ENCODE measurements around the gene RPTOR.

GRCh38 chr17:80708480-80708879 lies 163.8 kb downstream of the RPTOR start:
- no peak for TF ChIP-seq CTCF (IDR thresholded peaks at IDR 0.05; ENCODE audit: poor library complexity, severe bottlenecking)
- no peak for TF ChIP-seq TAF1 (IDR thresholded peaks at IDR 0.05; ENCODE audit: low read depth)
- no peak for TF ChIP-seq EP300 (conservative IDR thresholded peaks at IDR 0.05; ENCODE audit: poor library complexity, severe bottlenecking)
- no peak for TF ChIP-seq MXI1 (conservative IDR thresholded peaks at IDR 0.05; ENCODE audit: poor library complexity, severe bottlenecking)
- TF ChIP-seq POLR2AphosphoS5 (IDR thresholded peaks at IDR 0.05) = no peak
- no peak for TF ChIP-seq REST (IDR thresholded peaks at IDR 0.05; ENCODE audit: borderline replicate concordance)
- no peak for TF ChIP-seq SMC3 (conservative IDR thresholded peaks at IDR 0.05; ENCODE audit: poor library complexity)
